ENCODE measurements around the gene AP4E1.

DNA sequence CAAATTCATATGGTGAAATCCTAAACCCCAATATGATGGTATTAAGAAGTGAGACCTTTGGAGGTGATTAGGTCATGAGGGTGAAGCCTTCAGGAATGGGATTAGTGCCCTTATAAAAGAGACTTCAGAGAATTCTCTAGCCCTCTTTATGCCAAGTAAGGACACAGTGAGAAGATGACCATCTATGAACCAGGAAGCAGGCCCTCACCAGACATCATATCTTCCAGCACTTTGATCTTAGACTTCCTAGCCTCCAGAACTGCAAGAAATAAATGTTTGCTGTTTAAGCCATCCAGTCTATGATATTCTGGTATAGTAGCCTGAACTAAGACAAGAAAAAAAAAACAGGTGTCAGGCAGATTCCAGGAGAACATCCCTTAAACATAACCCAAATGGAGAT lies 45.9 kb upstream of the AP4E1 start:
- TF ChIP-seq, protein P1, sequence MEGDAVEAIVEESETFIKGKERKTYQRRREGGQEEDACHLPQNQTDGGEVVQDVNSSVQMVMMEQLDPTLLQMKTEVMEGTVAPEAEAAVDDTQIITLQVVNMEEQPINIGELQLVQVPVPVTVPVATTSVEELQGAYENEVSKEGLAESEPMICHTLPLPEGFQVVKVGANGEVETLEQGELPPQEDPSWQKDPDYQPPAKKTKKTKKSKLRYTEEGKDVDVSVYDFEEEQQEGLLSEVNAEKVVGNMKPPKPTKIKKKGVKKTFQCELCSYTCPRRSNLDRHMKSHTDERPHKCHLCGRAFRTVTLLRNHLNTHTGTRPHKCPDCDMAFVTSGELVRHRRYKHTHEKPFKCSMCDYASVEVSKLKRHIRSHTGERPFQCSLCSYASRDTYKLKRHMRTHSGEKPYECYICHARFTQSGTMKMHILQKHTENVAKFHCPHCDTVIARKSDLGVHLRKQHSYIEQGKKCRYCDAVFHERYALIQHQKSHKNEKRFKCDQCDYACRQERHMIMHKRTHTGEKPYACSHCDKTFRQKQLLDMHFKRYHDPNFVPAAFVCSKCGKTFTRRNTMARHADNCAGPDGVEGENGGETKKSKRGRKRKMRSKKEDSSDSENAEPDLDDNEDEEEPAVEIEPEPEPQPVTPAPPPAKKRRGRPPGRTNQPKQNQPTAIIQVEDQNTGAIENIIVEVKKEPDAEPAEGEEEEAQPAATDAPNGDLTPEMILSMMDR (conservative IDR thresholded peaks at IDR 0.05; ENCODE audit: low read length): no peak
- no peak for TF ChIP-seq EZH2phosphoT487 (IDR thresholded peaks at IDR 0.05; ENCODE audit: borderline replicate concordance, low read depth, low read length)

Measured in OCI-LY7 (cell line).